Endodermal cell (in vitro differentiated cells): Measurements from ENCODE around the gene ABLIM1. TPM values are rescaled to one million over a fixed set of nuclear protein-coding genes. Genes with fewer than 3 reads are reported as not detected.
A peak's percentile ranks its signal among the peaks of the same experiment; 100 is the strongest.

Source experiments
- DNase-seq: peaks from one replicate; pipeline ENCODE4 v3.0.0-alpha.2; 2017
- H3K27ac ChIP-seq: 2 replicates; pipeline ENCODE4 v1.5.1; 2013; ENCODE audit warnings: mild to moderate bottlenecking, low read depth, low read length, moderate library complexity
- H3K27me3 ChIP-seq: 2 replicates; pipeline ENCODE4 v1.6.1; 2013; ENCODE audit warnings: mild to moderate bottlenecking, low read length, moderate library complexity; ENCODE audit not compliant: insufficient read depth, control insufficient read depth, poor library complexity, severe bottlenecking
- H3K36me3 ChIP-seq: 2 replicates; pipeline ENCODE4 v1.7.0; 2013; ENCODE audit warnings: mild to moderate bottlenecking, low read length, moderate library complexity; ENCODE audit not compliant: control insufficient read depth, insufficient read depth
- H3K4me1 ChIP-seq: one replicate; pipeline ENCODE4 v1.7.0; 2013; ENCODE audit warnings: low read length; ENCODE audit not compliant: control insufficient read depth, insufficient read depth
- H3K4me3 ChIP-seq: 2 replicates; pipeline ENCODE4 v1.5.1; 2013; ENCODE audit warnings: mild to moderate bottlenecking, low read length, moderate library complexity
- H3K9ac ChIP-seq: 2 replicates; pipeline ENCODE4 v1.6.1; 2013; ENCODE audit warnings: mild to moderate bottlenecking, low read length, moderate library complexity; ENCODE audit not compliant: poor library complexity, severe bottlenecking; ENCODE audit errors: extremely low read depth
- H3K9me3 ChIP-seq: 2 replicates; pipeline ENCODE4 v1.6.1; 2013; ENCODE audit warnings: mild to moderate bottlenecking, low read length, moderate library complexity; ENCODE audit not compliant: control insufficient read depth
- H3K27ac Mint-ChIP-seq: 2 replicates; pipeline ENCODE4 v1.8.0; 2020; ENCODE audit warnings: mixed read lengths
- H3K27me3 Mint-ChIP-seq: 2 replicates; pipeline ENCODE4 v1.8.0; 2021; ENCODE audit warnings: mild to moderate bottlenecking, mixed read lengths; ENCODE audit not compliant: insufficient read depth
- H3K36me3 Mint-ChIP-seq: 2 replicates; pipeline ENCODE4 v1.8.0; 2020; ENCODE audit warnings: low read depth, mixed read lengths
- H3K4me1 Mint-ChIP-seq: 2 replicates; pipeline ENCODE4 v1.8.0; 2020; ENCODE audit warnings: mixed read lengths
- H3K4me3 Mint-ChIP-seq: 2 replicates; pipeline ENCODE4 v1.8.0; 2020; ENCODE audit warnings: mild to moderate bottlenecking, moderate library complexity, mixed read lengths
- H3K9me3 Mint-ChIP-seq: 2 replicates; pipeline ENCODE4 v1.8.0; 2020; ENCODE audit warnings: mild to moderate bottlenecking, mixed read lengths
- CTCF ChIP-seq: fragments of 200-600 bp; sonication (generic); conservative IDR thresholded peaks from 2 replicates; pipeline ENCODE4 v1.5.0; 2021; ENCODE audit warnings: antibody characterized with exemption, mild to moderate bottlenecking
- WGBS, 2 experiments: methylation state at CpG; one replicate each; pipeline versions ENCODE4 v1.1.5 to v1.1.7; 2013; ENCODE audit warnings: missing lambda C conversion rate in 2 of 2, mixed read lengths in 1 of 2; ENCODE audit not compliant: insufficient coverage in 1 of 2, insufficient read length in 1 of 2; 5-methylcytosine and 5-hydroxymethylcytosine counted together
- total RNA-seq, 2 donors: library from RNA; stranded (reverse); fragmentation: NEBNext Ultra II Directional in 1 of 2; extraction: Animal tissue kit (Norgen Biotek cat#: 25700) in 1 of 2; gene quantifications; 2 replicates in 1 of 2; 3 replicates in 1 of 2; pipeline ENCODE4 v1.2.1, GENCODE V29; 2021

Gene ABLIM1
- total RNA-seq, 2 donors from 2014 or later = 39.3 to 49.3 TPM

DNA sequence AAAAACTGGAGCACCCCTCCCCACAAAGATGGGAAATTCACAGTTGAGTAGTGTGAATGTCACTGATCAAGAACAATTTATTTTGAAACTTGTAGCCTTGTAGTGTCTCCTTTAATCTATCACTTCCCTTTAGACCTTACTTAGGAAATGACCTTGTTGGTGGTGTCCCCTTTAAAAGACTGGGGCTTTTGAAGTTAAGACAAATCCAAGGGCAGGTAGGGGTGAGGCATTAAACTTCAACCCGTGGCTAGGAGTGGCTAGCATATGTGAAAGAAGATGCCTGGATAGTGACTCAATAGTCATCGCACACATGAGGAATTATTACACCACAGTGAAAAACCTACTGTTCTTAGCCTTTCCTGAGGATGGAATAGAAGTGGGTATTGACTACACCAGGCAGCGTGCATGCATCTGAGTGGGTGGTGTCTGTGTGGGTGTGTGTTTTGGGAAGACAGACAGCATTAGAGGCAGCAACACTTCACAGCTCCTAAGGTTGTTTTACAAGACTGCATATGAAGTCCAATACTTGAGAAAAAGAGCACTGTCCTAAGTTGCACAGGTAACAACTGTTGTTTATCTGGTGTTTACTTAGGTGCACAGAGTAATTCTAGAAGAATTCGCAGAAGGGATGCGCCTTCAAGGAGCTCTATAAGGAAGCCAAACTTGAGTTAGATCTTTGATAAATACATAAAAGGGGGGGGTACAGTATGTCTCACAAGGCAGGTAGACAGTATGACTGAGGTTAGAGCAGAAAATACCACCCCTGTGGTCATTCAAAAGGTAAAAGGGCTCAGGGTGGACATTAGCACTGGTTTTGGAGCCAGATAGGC lies 32.9 kb downstream of the ABLIM1 start:
- peaks cover 14% of the 10 kb centered on the region for H3K27me3 Mint-ChIP-seq
- Histone ChIP-seq H3K4me3 (no peak overlapping the region), H3K27ac (no peak overlapping the region), H3K9ac (no peak overlapping the region), H3K27me3 (peaks cover 13% of the 10 kb centered on the region), H3K4me1 (peaks cover 4% of the 10 kb centered on the region), H3K36me3 (no peaks in the 10 kb centered on the region), H3K9me3 (peaks cover 6% of the 10 kb centered on the region)
- WGBS, 2 experiments = 96 to 100% methylated on average over 2 to 5 of the region's 5 CpGs
- H3K9me3 Mint-ChIP-seq = no peaks in the 10 kb centered on the region
- H3K4me1 Mint-ChIP-seq = peaks cover 21% of the 10 kb centered on the region
- H3K27ac Mint-ChIP-seq = no peak overlapping the region
- no peak for TF ChIP-seq CTCF
- DNase-seq = no peak
- no peaks in the 10 kb centered on the region for H3K36me3 Mint-ChIP-seq
- no peak overlapping the region for H3K4me3 Mint-ChIP-seq

DNA sequence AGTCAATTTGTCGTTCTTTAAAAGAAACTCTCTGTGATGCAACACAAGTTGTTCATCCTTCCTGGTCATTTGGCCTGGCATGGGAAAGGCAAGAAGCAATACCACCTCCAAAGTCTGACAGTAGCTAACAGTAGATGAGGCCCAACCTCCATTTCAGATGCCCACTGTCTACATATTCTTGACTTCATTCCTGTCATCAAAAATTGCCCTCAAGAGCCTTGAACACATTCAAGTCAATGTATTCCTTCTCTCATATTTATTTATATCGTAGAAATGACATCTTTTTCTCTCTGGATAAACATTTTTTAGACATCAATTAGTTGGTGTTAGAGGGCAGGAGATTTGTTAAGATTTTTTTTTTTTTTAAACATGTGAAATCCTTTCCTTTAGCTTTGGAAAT lies 33.7 kb downstream of the ABLIM1 start:
- H3K4me3 ChIP-seq = no peak overlapping the region
- H3K4me1 Mint-ChIP-seq = peaks cover 21% of the 10 kb centered on the region
- DNase-seq = no peak
- no peaks in the 10 kb centered on the region for H3K9me3 Mint-ChIP-seq
- H3K27ac Mint-ChIP-seq = peak overlapping the region; percentile 82
- H3K27ac ChIP-seq = peak overlapping the region; percentile 30
- WGBS, 2 experiments = 78 to 91% methylated on average over 1 of the region's 2 CpGs
- H3K4me1 ChIP-seq = peaks cover 4% of the 10 kb centered on the region
- TF ChIP-seq CTCF = no peak
- peaks cover 6% of the 10 kb centered on the region for H3K27me3 ChIP-seq
- H3K36me3 Mint-ChIP-seq = no peaks in the 10 kb centered on the region
- H3K36me3 ChIP-seq = no peaks in the 10 kb centered on the region
- no peak overlapping the region for H3K9ac ChIP-seq
- no peak overlapping the region for H3K4me3 Mint-ChIP-seq
- H3K27me3 Mint-ChIP-seq = peaks cover 6% of the 10 kb centered on the region
- H3K9me3 ChIP-seq = peaks cover 6% of the 10 kb centered on the region

GRCh38 chr10:114623661-114624294 lies 34.3 kb downstream of the ABLIM1 start:
- H3K4me1 Mint-ChIP-seq = peaks cover 21% of the 10 kb centered on the region
- peak overlapping the region; percentile 30 for H3K27ac ChIP-seq

More at GRCh38 chr10:114623661-114624294, 34.3 kb downstream of the ABLIM1 start:
- 61 to 100% methylated on average over 1 to 2 of the region's 2 CpGs for WGBS, 2 experiments
- Mint-ChIP-seq H3K9me3 (no peaks in the 10 kb centered on the region), H3K4me3 (no peak overlapping the region), H3K27ac (peak overlapping the region; percentile 82), H3K36me3 (no peaks in the 10 kb centered on the region), H3K27me3 (no peaks in the 10 kb centered on the region)
- H3K4me3 ChIP-seq = no peak overlapping the region
- no peak overlapping the region for H3K9ac ChIP-seq
- DNase-seq = peak; percentile 60
- H3K9me3 ChIP-seq = peaks cover 6% of the 10 kb centered on the region
- H3K27me3 ChIP-seq = no peaks in the 10 kb centered on the region
- TF ChIP-seq CTCF = no peak
- H3K4me1 ChIP-seq = peaks cover 4% of the 10 kb centered on the region
- no peaks in the 10 kb centered on the region for H3K36me3 ChIP-seq
